BJ (cell line): ENCODE measurements around the gene ZSWIM2. TPM values are rescaled to one million over a fixed set of nuclear protein-coding genes. Genes with fewer than 3 reads are reported as not detected.

ENCODE experiments used
- CTCF ChIA-PET: fragments of 350-600 bp; formaldehyde crosslinking; extraction: SDS; loops from one replicate; lab custom pipeline; 2021; ENCODE audit warnings: antibody characterized with exemption, inconsistent platforms; lab: Yijun Ruan, JAX
- POLR2A ChIA-PET: fragments of 300-600 bp; sonication (Branson Sonifier 250); formaldehyde crosslinking; extraction: SDS; loops from one replicate; lab custom pipeline; 2021; ENCODE audit warnings: antibody characterized with exemption; lab: Charles Lee
- DNase-seq: peaks from one replicate; pipeline ENCODE4 v3.0.0-alpha.2; 2011; ENCODE audit warnings: low read depth
- H3K27me3 ChIP-seq: 2 replicates; pipeline ENCODE4 v1.6.0; 2011; ENCODE audit warnings: low read length; ENCODE audit not compliant: control insufficient read depth, insufficient read depth
- H3K36me3 ChIP-seq: 2 replicates; pipeline ENCODE4 v1.5.1; 2011; ENCODE audit warnings: low read length; ENCODE audit not compliant: control insufficient read depth, insufficient read depth
- H3K4me3 ChIP-seq: 2 replicates; pipeline ENCODE4 v1.5.1; 2011; ENCODE audit warnings: low read depth, mild to moderate bottlenecking, control low read depth, low read length
- CTCF ChIP-seq: IDR thresholded peaks from 2 replicates; pipeline ENCODE4 v1.5.1; 2011; ENCODE audit warnings: low read depth, mild to moderate bottlenecking, control low read depth, inconsistent platforms, low read length, moderate library complexity; ENCODE audit not compliant: insufficient read depth
- polyA plus RNA-seq: library from polyadenylated mRNA; depleted of rRNA; stranded (reverse); fragments of >200 nt; gene quantifications from 2 replicates; pipeline ENCODE4 v1.2.3, GENCODE V29; 2011; rRNA removed

The ZSWIM2 gene
- polyA plus RNA-seq, 1 experiment, result 0.04 TPM

GRCh38 chr2:186783254-186783653, 65.7 kb downstream of the ZSWIM2 start:
- Histone ChIP-seq H3K27me3 (no peaks in the 10 kb centered on the region), H3K4me3 (no peak overlapping the region), H3K36me3 (no peaks in the 10 kb centered on the region)
- DNase-seq, result no peak
- TF ChIP-seq CTCF, result no peak
- ChIA-PET POLR2A (no interaction called here), CTCF (no interaction called here)

GRCh38 chr2:186780701-186781316, 68.2 kb downstream of the ZSWIM2 start:
- Histone ChIP-seq H3K27me3 (no peaks in the 10 kb centered on the region), H3K36me3 (no peaks in the 10 kb centered on the region), H3K4me3 (no peak overlapping the region)
- CTCF ChIA-PET, result no interaction called here
- DNase-seq, result no peak
- POLR2A ChIA-PET, result no interaction called here
- no peak for TF ChIP-seq CTCF

Other genes starting within 250 kb of the ZSWIM2 start
- gene FAM171B, start 155.1 kb downstream of the ZSWIM2 start, polyA plus RNA-seq, result 3.9 and 8.9 TPM in 2 replicates